ENCODE data around the gene ROBO1.

GRCh38 chr3:79015854-79016253, 751.9 kb downstream of the ROBO1 start:
- TF ChIP-seq, protein P1, sequence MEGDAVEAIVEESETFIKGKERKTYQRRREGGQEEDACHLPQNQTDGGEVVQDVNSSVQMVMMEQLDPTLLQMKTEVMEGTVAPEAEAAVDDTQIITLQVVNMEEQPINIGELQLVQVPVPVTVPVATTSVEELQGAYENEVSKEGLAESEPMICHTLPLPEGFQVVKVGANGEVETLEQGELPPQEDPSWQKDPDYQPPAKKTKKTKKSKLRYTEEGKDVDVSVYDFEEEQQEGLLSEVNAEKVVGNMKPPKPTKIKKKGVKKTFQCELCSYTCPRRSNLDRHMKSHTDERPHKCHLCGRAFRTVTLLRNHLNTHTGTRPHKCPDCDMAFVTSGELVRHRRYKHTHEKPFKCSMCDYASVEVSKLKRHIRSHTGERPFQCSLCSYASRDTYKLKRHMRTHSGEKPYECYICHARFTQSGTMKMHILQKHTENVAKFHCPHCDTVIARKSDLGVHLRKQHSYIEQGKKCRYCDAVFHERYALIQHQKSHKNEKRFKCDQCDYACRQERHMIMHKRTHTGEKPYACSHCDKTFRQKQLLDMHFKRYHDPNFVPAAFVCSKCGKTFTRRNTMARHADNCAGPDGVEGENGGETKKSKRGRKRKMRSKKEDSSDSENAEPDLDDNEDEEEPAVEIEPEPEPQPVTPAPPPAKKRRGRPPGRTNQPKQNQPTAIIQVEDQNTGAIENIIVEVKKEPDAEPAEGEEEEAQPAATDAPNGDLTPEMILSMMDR (IDR thresholded peaks at IDR 0.05; ENCODE audit: extremely low read depth in 1 of 2, insufficient read depth in 1 of 2, low read depth in 1 of 2, low read length in 2 of 2): no peak
- TF ChIP-seq GATA2 (IDR thresholded peaks at IDR 0.05; ENCODE audit: insufficient read depth, insufficient read length, low read depth, low read length) (no peak), POLR2AphosphoS5 (IDR thresholded peaks at IDR 0.05; ENCODE audit: insufficient read depth, low read depth, low read length) (no peak), EZH2 (IDR thresholded peaks at IDR 0.05; ENCODE audit: borderline replicate concordance, low read depth, low read length, severe bottlenecking) (no peak), MYC (IDR thresholded peaks at IDR 0.05; ENCODE audit: low read depth, low read length) (no peak), MAX (IDR thresholded peaks at IDR 0.05; ENCODE audit: insufficient read depth, insufficient read length) (no peak)

Data from endothelial cell of umbilical vein (primary cell).